Mesodermal cell (in vitro differentiated cells): ENCODE results near the gene TBC1D4.
"Not testable (repeated sequence)": the region's sequence is repeated elsewhere in the genome, so short reads cannot be mapped to it uniquely, and the experiment has no call there.

Experiments used
- H3K27ac ChIP-seq: 2 replicates; pipeline ENCODE4 v1.7.0; 2013; ENCODE audit warnings: mild to moderate bottlenecking, low read depth, low read length, moderate library complexity; ENCODE audit not compliant: severe bottlenecking
- H3K36me3 ChIP-seq: 2 replicates; pipeline ENCODE4 v1.7.1; 2013; ENCODE audit warnings: mild to moderate bottlenecking, low read length, moderate library complexity; ENCODE audit not compliant: control insufficient read depth, insufficient read depth
- H3K4me1 ChIP-seq: one replicate; pipeline ENCODE4 v1.7.1; 2013; ENCODE audit warnings: mild to moderate bottlenecking, low read length; ENCODE audit not compliant: insufficient read depth, control insufficient read depth, poor library complexity, severe bottlenecking
- H3K4me3 ChIP-seq: 2 replicates; pipeline ENCODE4 v1.7.0; 2013; ENCODE audit warnings: low read length, control low read depth, mild to moderate bottlenecking; ENCODE audit not compliant: insufficient read depth, poor library complexity, severe bottlenecking; ENCODE audit errors: extremely low read depth
- H3K9me3 ChIP-seq: 2 replicates; pipeline ENCODE4 v1.7.1; 2013; ENCODE audit warnings: mild to moderate bottlenecking, low read length, moderate library complexity; ENCODE audit not compliant: control insufficient read depth
- WGBS, 2 experiments: methylation state at CpG; one replicate each; pipeline ENCODE4 v1.1.5; 2013; ENCODE audit warnings: missing lambda C conversion rate in 2 of 2; ENCODE audit not compliant: insufficient coverage in 2 of 2; 5-methylcytosine and 5-hydroxymethylcytosine counted together

Gene TBC1D4

GRCh38 chr13:75324413-75324940 lies 157.5 kb downstream of the TBC1D4 start:
- Histone ChIP-seq H3K27ac (no peak overlapping the region), H3K4me3 (no peak overlapping the region), H3K36me3 (no peaks in the 10 kb centered on the region), H3K9me3 (no peaks in the 10 kb centered on the region), H3K4me1 (peaks cover 7% of the 10 kb centered on the region)
- WGBS, 2 experiments, result no CpG with 5 or more reads among the region's 1 CpG

DNA sequence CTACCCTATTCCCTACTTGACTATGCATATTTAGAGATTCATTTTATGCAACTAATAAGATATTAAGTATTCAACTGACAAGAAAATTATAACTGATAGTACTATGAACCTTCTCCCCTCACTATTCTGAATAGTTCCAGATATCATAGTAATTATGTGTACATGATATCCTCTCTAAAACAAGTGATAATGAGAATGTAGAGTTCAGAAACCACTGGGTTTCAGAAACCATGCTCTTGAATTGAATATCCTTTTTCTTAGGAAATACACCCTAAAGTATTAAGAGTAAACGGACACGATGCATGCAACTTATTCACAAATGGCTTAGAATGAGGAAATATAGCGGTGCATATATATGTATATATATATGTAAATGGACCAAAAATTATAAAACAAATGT lies 160.9 kb downstream of the TBC1D4 start:
- no peak overlapping the region for H3K27ac ChIP-seq
- no peak overlapping the region for H3K4me3 ChIP-seq
- no peaks in the 10 kb centered on the region for H3K9me3 ChIP-seq
- WGBS, 2 experiments, result no CpG with 5 or more reads among the region's 3 CpGs
- H3K4me1 ChIP-seq, result no peaks in the 10 kb centered on the region
- no peaks in the 10 kb centered on the region for H3K36me3 ChIP-seq

DNA sequence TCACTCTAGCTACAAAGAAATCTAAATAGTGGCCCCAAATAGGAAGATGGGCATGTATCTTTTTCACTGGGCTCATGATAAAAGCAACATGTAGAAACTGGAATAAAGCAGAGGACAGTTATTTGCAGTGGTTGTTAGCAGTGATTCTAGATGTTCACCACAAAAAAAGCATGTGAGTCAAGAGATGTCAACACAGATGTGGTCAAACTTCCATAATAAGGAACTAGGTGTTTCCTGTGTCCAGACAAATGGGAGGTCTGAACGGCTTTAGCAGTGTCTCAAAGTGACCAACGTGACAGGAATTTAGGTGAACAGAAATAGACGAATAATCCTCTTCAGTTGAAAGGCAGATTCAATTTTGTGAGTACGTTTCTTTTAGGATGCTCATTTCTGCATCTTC lies 162.7 kb downstream of the TBC1D4 start:
- H3K36me3 ChIP-seq, result no peaks in the 10 kb centered on the region
- H3K9me3 ChIP-seq, result no peaks in the 10 kb centered on the region
- WGBS, 2 experiments, result 90 to 100% methylated on average over 3 of the region's 4 CpGs
- no peak overlapping the region for H3K4me3 ChIP-seq
- H3K4me1 ChIP-seq, result no peaks in the 10 kb centered on the region
- no peak overlapping the region for H3K27ac ChIP-seq

DNA sequence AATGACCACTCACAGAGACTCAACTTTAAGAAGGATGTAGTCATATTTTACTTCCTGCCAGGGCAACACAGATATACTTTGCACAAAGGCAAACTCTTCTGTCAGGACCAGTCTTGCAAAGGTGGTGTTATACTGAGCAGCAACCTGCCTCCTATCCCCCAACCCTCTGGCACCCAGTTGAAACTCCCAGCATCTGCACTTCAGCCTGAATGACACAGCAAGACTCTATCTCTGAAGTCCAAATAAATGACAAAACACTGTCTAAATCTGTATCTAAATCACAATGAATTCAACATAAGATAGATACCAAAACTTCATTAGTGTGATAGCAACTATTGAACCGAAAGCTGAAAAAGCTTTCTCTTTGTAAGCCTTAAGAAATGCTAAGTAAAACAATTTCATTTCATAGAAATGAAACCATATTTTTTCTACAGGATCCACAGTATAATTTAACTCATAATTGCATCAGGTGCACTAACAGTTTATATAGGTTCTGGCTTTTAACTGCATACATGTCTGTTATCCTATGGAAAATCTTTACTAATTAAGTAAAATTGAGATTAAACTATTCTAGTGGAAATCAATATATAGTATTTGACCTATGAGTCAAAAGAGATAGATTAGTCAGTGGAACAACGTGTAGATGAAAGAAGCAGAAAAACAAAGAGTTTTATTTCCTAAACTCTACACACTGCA lies 163.7 kb downstream of the TBC1D4 start:
- H3K9me3 ChIP-seq, result no peaks in the 10 kb centered on the region
- H3K4me1 ChIP-seq, result no peaks in the 10 kb centered on the region
- H3K4me3 ChIP-seq, result no peak overlapping the region
- H3K36me3 ChIP-seq, result no peaks in the 10 kb centered on the region
- no CpG with 5 or more reads among the region's 2 CpGs for WGBS, 2 experiments
- H3K27ac ChIP-seq, result no peak overlapping the region

- H3K4me1 ChIP-seq, result no peaks in the 10 kb centered on the region
- no CpG with 5 or more reads among the region's 1 CpG for WGBS, 2 experiments
These were observed 165.5 kb downstream of the TBC1D4 start for GRCh38 chr13:75316427-75316826.

DNA sequence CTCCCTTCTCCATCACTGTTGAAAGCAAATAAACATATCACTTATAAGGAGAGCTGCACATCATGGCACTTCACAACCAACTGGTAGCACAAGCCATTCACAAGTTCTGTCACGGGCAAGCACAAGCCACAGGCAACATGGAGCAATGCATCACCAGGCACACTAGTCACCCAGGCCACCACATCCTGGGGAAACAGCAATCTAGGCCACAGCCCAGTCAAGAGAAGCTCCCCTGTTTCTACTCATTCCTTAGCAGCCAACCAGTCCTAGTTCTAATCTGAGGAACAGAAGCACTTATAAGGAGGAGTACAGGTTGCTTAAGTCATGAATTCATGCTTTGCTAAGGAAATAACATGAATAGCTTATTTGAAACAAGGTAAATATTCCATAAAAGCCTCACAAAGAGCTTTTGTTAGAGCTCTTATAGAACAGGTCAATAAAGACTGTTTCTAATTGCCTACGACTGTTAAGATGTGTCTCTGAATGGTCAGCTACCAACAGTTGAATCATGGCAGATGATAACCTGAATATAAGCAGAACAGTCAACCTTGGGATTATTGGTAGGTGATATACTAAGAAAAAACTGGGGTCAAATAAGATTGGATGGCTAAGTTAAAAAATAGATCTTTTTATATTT lies 169.0 kb downstream of the TBC1D4 start:
- Histone ChIP-seq H3K9me3 (no peaks in the 10 kb centered on the region), H3K4me1 (no peaks in the 10 kb centered on the region), H3K4me3 (no peak overlapping the region), H3K27ac (no peak overlapping the region), H3K36me3 (peaks cover 5% of the 10 kb centered on the region)
- 80 to 100% methylated on average over 1 to 2 of the region's 2 CpGs for WGBS, 2 experiments

More at GRCh38 chr13:75316427-75316826, 165.5 kb downstream of the TBC1D4 start:
- Histone ChIP-seq H3K27ac (no peak overlapping the region), H3K4me3 (no peak overlapping the region), H3K9me3 (no peaks in the 10 kb centered on the region), H3K36me3 (no peaks in the 10 kb centered on the region)

DNA sequence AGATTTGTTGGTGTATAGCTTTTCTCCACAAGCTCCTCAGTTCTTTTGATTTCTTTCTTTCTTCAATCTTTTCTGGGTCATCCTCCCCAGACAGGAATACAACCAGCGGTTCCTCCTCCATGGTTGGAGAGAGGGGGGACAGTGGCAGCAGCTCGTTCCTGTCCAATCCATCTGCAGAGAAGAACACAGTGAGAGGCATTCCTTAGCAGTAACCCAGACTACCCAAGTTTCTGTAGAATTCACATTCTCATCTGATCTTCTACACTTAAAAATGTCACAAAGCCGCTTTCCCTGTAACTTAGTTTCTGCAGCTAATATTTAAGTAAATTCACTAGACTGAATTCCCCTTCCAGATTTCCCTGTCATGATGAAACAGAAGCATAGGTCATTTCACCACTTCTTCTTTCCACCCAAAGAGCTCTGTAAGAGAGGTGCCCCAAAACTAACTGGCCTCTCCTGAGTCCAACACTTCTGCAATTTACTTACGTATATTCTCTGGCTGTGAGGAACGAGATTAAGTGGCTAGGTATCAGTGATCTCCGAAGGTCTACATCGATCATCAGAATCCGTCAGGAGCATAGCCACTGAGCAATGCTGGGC lies 171.9 kb downstream of the TBC1D4 start:
- H3K9me3 ChIP-seq, result no peaks in the 10 kb centered on the region
- 89 to 98% methylated on average over 6 of the region's 8 CpGs for WGBS, 2 experiments
- H3K36me3 ChIP-seq, result peaks cover 5% of the 10 kb centered on the region
- no peak overlapping the region for H3K4me3 ChIP-seq
- H3K27ac ChIP-seq, result no peak overlapping the region
- no peaks in the 10 kb centered on the region for H3K4me1 ChIP-seq

DNA sequence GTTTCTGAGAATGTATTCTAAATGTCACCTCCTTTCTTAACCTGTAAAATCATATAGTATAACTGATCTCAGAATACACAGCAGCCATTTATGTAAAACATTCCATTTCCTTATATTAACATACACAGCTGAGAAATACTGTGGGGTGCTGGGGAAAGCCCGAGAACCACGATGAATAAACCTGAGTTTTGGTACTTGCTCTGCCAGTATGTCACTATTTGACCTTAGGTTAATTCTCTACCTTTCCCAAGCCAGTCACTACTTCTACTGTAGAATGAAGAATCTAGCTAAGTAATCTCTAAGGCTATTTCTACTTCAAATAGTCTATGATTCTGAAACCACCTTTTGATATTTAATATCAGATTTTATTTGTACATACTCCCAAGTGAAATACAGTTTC lies 173.7 kb downstream of the TBC1D4 start:
- Histone ChIP-seq H3K36me3 (peaks cover 9% of the 10 kb centered on the region), H3K4me3 (no peak overlapping the region), H3K4me1 (no peaks in the 10 kb centered on the region), H3K9me3 (no peaks in the 10 kb centered on the region), H3K27ac (no peak overlapping the region)
- no CpG with 5 or more reads among the region's 2 CpGs for WGBS, 2 experiments

GRCh38 chr13:75307370-75307949 lies 174.5 kb downstream of the TBC1D4 start:
- WGBS, 2 experiments, result 75 to 83% methylated on average over 3 to 4 of the region's 6 CpGs
- Histone ChIP-seq H3K36me3 (peaks cover 9% of the 10 kb centered on the region), H3K27ac (no peak overlapping the region), H3K9me3 (no peaks in the 10 kb centered on the region), H3K4me1 (no peaks in the 10 kb centered on the region), H3K4me3 (no peak overlapping the region)

DNA sequence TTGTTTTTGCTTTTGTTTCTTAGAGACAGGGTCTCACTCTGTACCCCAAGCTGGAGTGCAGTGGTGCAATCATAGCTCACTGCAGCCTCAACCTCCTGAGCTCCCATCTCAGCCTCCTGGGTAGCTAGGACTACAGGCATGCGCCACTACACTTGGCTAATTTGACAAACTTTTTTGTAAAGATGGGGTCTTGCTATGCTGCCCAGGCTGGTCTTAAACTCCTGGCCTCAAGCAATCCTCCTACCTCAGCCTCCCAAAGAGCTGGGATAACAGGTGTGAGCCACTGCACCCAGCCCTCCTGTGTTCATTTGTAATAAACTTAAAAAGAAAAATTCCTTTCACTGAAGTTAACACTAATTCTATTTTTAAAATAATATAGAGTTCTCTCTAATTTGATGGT lies 175.0 kb downstream of the TBC1D4 start:
- H3K9me3 ChIP-seq, H3K4me3 ChIP-seq, H3K27ac ChIP-seq, H3K36me3 ChIP-seq, H3K4me1 ChIP-seq: not testable (repeated sequence)
- WGBS, 2 experiments, result 80% methylated on average over 1 of the region's 1 CpG; no CpG with 5 or more reads in 1 of the 2 experiments
